GM23338 (cell line): Measurements from ENCODE around the gene GID4.

Experiments
- EZH2 ChIP-seq: fragments of 200-600 bp; sonication (generic); IDR thresholded peaks from one replicate; pipeline ENCODE4 v1.8.0; 2017; ENCODE audit warnings: antibody characterized with exemption, mild to moderate bottlenecking, low read depth; ENCODE audit not compliant: unreplicated experiment
- EZH2phosphoT487 ChIP-seq: fragments of 200-600 bp; sonication (generic); IDR thresholded peaks from one replicate; pipeline ENCODE4 v1.8.1; 2018; ENCODE audit warnings: antibody characterized with exemption; ENCODE audit not compliant: unreplicated experiment
- NANOG ChIP-seq: IDR thresholded peaks from 2 replicates; pipeline ENCODE4 v1.6.1; 2016; ENCODE audit warnings: antibody characterized with exemption, borderline replicate concordance
- POLR2AphosphoS5 ChIP-seq: IDR thresholded peaks from 2 replicates; pipeline ENCODE4 v1.6.1; 2016; ENCODE audit warnings: antibody characterized with exemption, low read depth
- TF ChIP-seq, protein P1 (sequence below), 2 experiments: fragments of 200-600 bp in 1 of 2; sonication (generic) in 1 of 2; conservative IDR thresholded peaks; 2 replicates each; pipeline versions ENCODE4 v1.5.1 to v1.6.1; 2016 to 2017; ENCODE audit warnings: antibody characterized with exemption in 2 of 2, low read depth in 2 of 2, mild to moderate bottlenecking in 2 of 2, moderate library complexity in 1 of 2
- TF ChIP-seq, protein P2 (sequence below): IDR thresholded peaks from one replicate; pipeline ENCODE4 v1.6.1; 2018; ENCODE audit warnings: antibody characterized with exemption; ENCODE audit not compliant: unreplicated experiment

DNA sequence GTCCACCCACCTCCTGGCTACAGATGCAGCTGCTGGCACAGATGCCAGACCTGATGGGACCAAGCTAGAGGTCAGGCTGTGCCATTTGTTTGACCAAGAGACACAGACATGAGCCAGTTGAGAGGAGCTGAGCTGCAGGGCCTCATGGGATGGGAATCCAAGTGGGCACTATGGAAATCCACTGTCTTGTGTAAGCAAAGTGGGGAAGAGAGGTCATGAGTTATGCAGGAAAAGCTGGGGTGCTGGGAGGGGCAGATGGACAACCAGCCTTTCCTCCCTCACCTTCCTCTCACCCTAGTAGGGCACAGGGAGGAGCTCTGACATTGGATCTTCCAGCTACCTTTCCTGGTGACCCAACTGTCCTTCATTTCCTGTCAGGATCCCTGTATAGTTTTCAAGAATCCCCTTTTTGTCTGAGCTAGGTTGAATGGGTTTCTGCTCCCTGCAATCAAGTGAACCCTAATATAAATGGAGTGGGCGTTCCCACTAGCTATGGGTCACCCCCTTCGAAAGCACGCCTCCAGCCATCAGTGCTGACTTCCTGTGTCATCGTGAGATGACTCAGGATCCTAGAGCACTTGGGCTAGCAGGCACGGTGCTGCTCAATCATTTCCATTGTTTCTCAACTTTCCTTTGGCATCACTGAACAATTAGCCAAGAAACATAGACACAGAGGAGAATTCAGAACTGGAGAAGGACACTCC, 13.8 kb upstream of the GID4 start:
- TF ChIP-seq, protein P1, sequence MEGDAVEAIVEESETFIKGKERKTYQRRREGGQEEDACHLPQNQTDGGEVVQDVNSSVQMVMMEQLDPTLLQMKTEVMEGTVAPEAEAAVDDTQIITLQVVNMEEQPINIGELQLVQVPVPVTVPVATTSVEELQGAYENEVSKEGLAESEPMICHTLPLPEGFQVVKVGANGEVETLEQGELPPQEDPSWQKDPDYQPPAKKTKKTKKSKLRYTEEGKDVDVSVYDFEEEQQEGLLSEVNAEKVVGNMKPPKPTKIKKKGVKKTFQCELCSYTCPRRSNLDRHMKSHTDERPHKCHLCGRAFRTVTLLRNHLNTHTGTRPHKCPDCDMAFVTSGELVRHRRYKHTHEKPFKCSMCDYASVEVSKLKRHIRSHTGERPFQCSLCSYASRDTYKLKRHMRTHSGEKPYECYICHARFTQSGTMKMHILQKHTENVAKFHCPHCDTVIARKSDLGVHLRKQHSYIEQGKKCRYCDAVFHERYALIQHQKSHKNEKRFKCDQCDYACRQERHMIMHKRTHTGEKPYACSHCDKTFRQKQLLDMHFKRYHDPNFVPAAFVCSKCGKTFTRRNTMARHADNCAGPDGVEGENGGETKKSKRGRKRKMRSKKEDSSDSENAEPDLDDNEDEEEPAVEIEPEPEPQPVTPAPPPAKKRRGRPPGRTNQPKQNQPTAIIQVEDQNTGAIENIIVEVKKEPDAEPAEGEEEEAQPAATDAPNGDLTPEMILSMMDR (conservative IDR thresholded peaks at IDR 0.05; ENCODE audit: low read depth in 2 of 2) = no peak
- TF ChIP-seq POLR2AphosphoS5 (no peak), EZH2 (no peak), NANOG (no peak), EZH2phosphoT487 (no peak)
- TF ChIP-seq, protein P2, sequence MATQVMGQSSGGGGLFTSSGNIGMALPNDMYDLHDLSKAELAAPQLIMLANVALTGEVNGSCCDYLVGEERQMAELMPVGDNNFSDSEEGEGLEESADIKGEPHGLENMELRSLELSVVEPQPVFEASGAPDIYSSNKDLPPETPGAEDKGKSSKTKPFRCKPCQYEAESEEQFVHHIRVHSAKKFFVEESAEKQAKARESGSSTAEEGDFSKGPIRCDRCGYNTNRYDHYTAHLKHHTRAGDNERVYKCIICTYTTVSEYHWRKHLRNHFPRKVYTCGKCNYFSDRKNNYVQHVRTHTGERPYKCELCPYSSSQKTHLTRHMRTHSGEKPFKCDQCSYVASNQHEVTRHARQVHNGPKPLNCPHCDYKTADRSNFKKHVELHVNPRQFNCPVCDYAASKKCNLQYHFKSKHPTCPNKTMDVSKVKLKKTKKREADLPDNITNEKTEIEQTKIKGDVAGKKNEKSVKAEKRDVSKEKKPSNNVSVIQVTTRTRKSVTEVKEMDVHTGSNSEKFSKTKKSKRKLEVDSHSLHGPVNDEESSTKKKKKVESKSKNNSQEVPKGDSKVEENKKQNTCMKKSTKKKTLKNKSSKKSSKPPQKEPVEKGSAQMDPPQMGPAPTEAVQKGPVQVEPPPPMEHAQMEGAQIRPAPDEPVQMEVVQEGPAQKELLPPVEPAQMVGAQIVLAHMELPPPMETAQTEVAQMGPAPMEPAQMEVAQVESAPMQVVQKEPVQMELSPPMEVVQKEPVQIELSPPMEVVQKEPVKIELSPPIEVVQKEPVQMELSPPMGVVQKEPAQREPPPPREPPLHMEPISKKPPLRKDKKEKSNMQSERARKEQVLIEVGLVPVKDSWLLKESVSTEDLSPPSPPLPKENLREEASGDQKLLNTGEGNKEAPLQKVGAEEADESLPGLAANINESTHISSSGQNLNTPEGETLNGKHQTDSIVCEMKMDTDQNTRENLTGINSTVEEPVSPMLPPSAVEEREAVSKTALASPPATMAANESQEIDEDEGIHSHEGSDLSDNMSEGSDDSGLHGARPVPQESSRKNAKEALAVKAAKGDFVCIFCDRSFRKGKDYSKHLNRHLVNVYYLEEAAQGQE = no peak
